ENCODE results near the gene GPN3. TPM values are rescaled to one million over a fixed set of nuclear protein-coding genes. Genes with fewer than 3 reads are reported as not detected.
"Not testable (repeated sequence)": the region's sequence is repeated elsewhere in the genome, so short reads cannot be mapped to it uniquely, and the experiment has no call there.

GPN3 gene
- polyA plus RNA-seq, 2 of the 4 experiments (the other 2 are of a cell fraction) = 39.2 to 63.8 TPM

- TF ChIP-seq PHF8 (IDR thresholded peaks at IDR 0.05; ENCODE audit: borderline replicate concordance, low read depth) (no peak), HOXB5 (CRISPR knock-in tag; IDR thresholded peaks at IDR 0.05) (no peak), ATOH8 (CRISPR knock-in tag; IDR thresholded peaks at IDR 0.05; ENCODE audit: low read depth) (no peak), ZSCAN20 (CRISPR knock-in tag; IDR thresholded peaks at IDR 0.05) (no peak), ZNF302 (CRISPR knock-in tag; IDR thresholded peaks at IDR 0.05) (no peak), ZFP36 (IDR thresholded peaks at IDR 0.05; ENCODE audit: borderline replicate concordance, partially characterized antibody) (no peak)
- CTCF ChIA-PET = interaction anchor here (0.7 to 2.6 kb wide), 6 partner anchors 11 to 510 kb away, joined by 3 to 5 read pairs (median 4); no protein-coding TSS in a partner anchor
- no peak overlapping the region for H3K4me3 ChIP-seq
- peak overlapping the region in 1 of 2 experiments; percentile 17; a peak in 1 of 6 replicates for H3K27ac ChIP-seq
- DNase-seq (ENCODE audit: low read depth in 1 of 2, low spot score in 1 of 2) (peak in 1 of 2 experiments; percentile 24), ATAC-seq (peak in 1 of 2 experiments; percentile 54; a peak in 3 of 6 replicates), FAIRE-seq (no peak)
- H3K4me2 ChIP-seq = no peak overlapping the region; the same call in 2 of the 3 replicates
- WGBS (ENCODE audit: missing lambda C conversion rate) = 37% methylated on average over 3 of the region's 3 CpGs
- peaks cover 4% of the 10 kb centered on the region; the same call in 2 of the 3 replicates for H3K4me1 ChIP-seq
- POLR2A ChIA-PET = no interaction called here
- H3K9me3 ChIP-seq = no peaks in the 10 kb centered on the region
Observed at GRCh38 chr12:110424237-110424636, 43.8 kb downstream of the GPN3 start.

- CTCF ChIA-PET = interaction anchor here (1.5 to 3.5 kb wide), 2 partner anchors 10 kb away, joined by 5 to 30 read pairs; no protein-coding TSS in a partner anchor
- DNase-seq (ENCODE audit: low read depth in 1 of 2, low spot score in 1 of 2) = no peak
- no peaks in the 10 kb centered on the region for H3K9me3 ChIP-seq
- H3K27ac ChIP-seq = no peak overlapping the region
- 66% methylated on average over 4 of the region's 4 CpGs for WGBS (ENCODE audit: missing lambda C conversion rate)
- peaks cover 4% of the 10 kb centered on the region; the same call in 2 of the 3 replicates for H3K4me1 ChIP-seq
- TF ChIP-seq CBX8 (IDR thresholded peaks at IDR 0.05) (no peak), JUNB (IDR thresholded peaks at IDR 0.05) (no peak), RNF2 (IDR thresholded peaks at IDR 0.05; ENCODE audit: borderline replicate concordance, low read depth) (no peak), CBX2 (IDR thresholded peaks at IDR 0.05; ENCODE audit: borderline replicate concordance, low read depth) (no peak), ZFP36 (IDR thresholded peaks at IDR 0.05; ENCODE audit: borderline replicate concordance, partially characterized antibody) (no peak), RAD21 (conservative IDR thresholded peaks at IDR 0.05 in 1 of 2, IDR thresholded peaks at IDR 0.05 in 1 of 2) (no peak), TFCP2L1 (CRISPR knock-in tag; IDR thresholded peaks at IDR 0.05) (no peak), FOXS1 (CRISPR knock-in tag; IDR thresholded peaks at IDR 0.05) (no peak), HMGXB4 (CRISPR knock-in tag; IDR thresholded peaks at IDR 0.05; ENCODE audit: borderline replicate concordance) (no peak), CEBPB (IDR thresholded peaks at IDR 0.05) (no peak), HOXB13 (CRISPR knock-in tag; IDR thresholded peaks at IDR 0.05; ENCODE audit: low read depth) (no peak), ELK1 (IDR thresholded peaks at IDR 0.05; ENCODE audit: low read depth, low read length) (no peak), RFX5 (IDR thresholded peaks at IDR 0.05) (no peak)
- no peak overlapping the region for H3K4me2 ChIP-seq
- FAIRE-seq = no peak
- POLR2A ChIA-PET = no interaction called here
- H3K4me3 ChIP-seq = no peak overlapping the region
- ATAC-seq = no peak
Observed at GRCh38 chr12:110421701-110422100, 46.4 kb downstream of the GPN3 start.

GRCh38 chr12:110421159-110421661, 46.8 kb downstream of the GPN3 start:
- Histone ChIP-seq H3K4me3 (no peak overlapping the region), H3K9me3 (no peaks in the 10 kb centered on the region), H3K4me1 (peaks cover 4% of the 10 kb centered on the region; the same call in 2 of the 3 replicates), H3K27ac (no peak overlapping the region), H3K4me2 (no peak overlapping the region)
- 88% methylated on average over 3 of the region's 3 CpGs for WGBS (ENCODE audit: missing lambda C conversion rate)
- TF ChIP-seq PBX3 (IDR thresholded peaks at IDR 0.05) (no peak), CBX8 (IDR thresholded peaks at IDR 0.05) (no peak), NR3C1 (IDR thresholded peaks at IDR 0.05) (no peak), RFX5 (IDR thresholded peaks at IDR 0.05) (no peak), HOXA7 (CRISPR knock-in tag; IDR thresholded peaks at IDR 0.05) (no peak), ZNF302 (CRISPR knock-in tag; IDR thresholded peaks at IDR 0.05) (no peak), JUNB (IDR thresholded peaks at IDR 0.05) (no peak), ZSCAN20 (CRISPR knock-in tag; IDR thresholded peaks at IDR 0.05) (no peak), JUN (IDR thresholded peaks at IDR 0.05) (no peak), MAFK (IDR thresholded peaks at IDR 0.05; ENCODE audit: partially characterized antibody) (no peak), HES2 (IDR thresholded peaks at IDR 0.05) (no peak), EHMT2 (IDR thresholded peaks at IDR 0.05; ENCODE audit: low read depth) (no peak), EHF (CRISPR knock-in tag; IDR thresholded peaks at IDR 0.05) (no peak)
- ATAC-seq (no peak), FAIRE-seq (no peak), DNase-seq (ENCODE audit: low read depth in 1 of 2, low spot score in 1 of 2) (no peak)
- ChIA-PET POLR2A (no interaction called here), CTCF (interaction anchor here (0.5 to 3.5 kb wide), 4 partner anchors 10 to 377 kb away, joined by 3 to 30 read pairs (median 5); no protein-coding TSS in a partner anchor)

- ATAC-seq; H3K27ac ChIP-seq; POLR2A ChIA-PET; DNase-seq (ENCODE audit: low read depth in 1 of 2, low spot score in 1 of 2); H3K4me2 ChIP-seq; H3K4me3 ChIP-seq; FAIRE-seq; H3K4me1 ChIP-seq; H3K9me3 ChIP-seq: not testable (repeated sequence)
- CTCF ChIA-PET = interaction anchor here (0.5 to 3.5 kb wide), 4 partner anchors 11 to 377 kb away, joined by 3 to 30 read pairs (median 4); no protein-coding TSS in a partner anchor
- 100% methylated on average over 1 of the region's 1 CpG for WGBS (ENCODE audit: missing lambda C conversion rate)
Observed at GRCh38 chr12:110420644-110421043, 47.4 kb downstream of the GPN3 start.
